ENCODE data around the gene TAF11. TPM values are rescaled to one million over a fixed set of nuclear protein-coding genes. Genes with fewer than 3 reads are reported as not detected.
"Not testable (repeated sequence)": the region's sequence is repeated elsewhere in the genome, so short reads cannot be mapped to it uniquely, and the experiment has no call there.

The TAF11 gene
- total RNA-seq, 1 donor: 21.4 TPM

- no peaks in the 10 kb centered on the region for H3K27me3 ChIP-seq (ENCODE audit: insufficient read depth, low read length)
- H3K9me3 ChIP-seq (ENCODE audit: low read depth, low read length): no peaks in the 10 kb centered on the region
- peaks cover 15% of the 10 kb centered on the region for H3K4me1 ChIP-seq (ENCODE audit: insufficient read depth, low read length)
- no peak overlapping the region for H3K4me3 ChIP-seq (ENCODE audit: low read length)
These were observed 26.5 kb upstream of the TAF11 start for GRCh38 chr6:34914358-34914757.

- Histone ChIP-seq H3K9me3 (ENCODE audit: low read depth, low read length) (no peaks in the 10 kb centered on the region), H3K4me1 (ENCODE audit: insufficient read depth, low read length) (peaks cover 15% of the 10 kb centered on the region), H3K27me3 (ENCODE audit: insufficient read depth, low read length) (no peaks in the 10 kb centered on the region), H3K4me3 (ENCODE audit: low read length) (no peak overlapping the region)
These were observed 25.0 kb upstream of the TAF11 start for GRCh38 chr6:34912715-34913464.

DNA sequence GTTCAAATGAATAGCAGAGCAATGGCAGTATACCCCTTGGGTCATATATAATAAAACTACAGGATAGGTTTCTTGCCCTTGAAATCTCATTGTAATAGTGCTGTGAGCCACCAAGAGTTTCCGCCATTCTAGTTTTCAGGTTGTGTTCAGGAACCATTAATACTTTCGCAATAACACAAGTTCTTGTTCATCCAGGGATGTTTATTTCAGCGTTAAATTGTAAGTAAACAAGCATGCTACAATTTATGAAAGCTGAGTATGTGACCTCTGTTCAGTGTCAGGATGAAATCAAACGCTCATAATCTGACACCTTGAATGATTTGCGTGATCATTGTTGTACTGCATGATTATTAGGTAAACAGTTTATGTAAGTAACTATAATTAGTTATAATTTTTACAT is 24.0 kb upstream of the TAF11 start:
- peaks cover 15% of the 10 kb centered on the region for H3K4me1 ChIP-seq (ENCODE audit: insufficient read depth, low read length)
- no peaks in the 10 kb centered on the region for H3K9me3 ChIP-seq (ENCODE audit: low read depth, low read length)
- H3K4me3 ChIP-seq (ENCODE audit: low read length): no peak overlapping the region
- H3K27me3 ChIP-seq (ENCODE audit: insufficient read depth, low read length): no peaks in the 10 kb centered on the region

GRCh38 chr6:34909320-34909883 is 21.6 kb upstream of the TAF11 start:
- no peaks in the 10 kb centered on the region for H3K27me3 ChIP-seq (ENCODE audit: insufficient read depth, low read length)
- H3K4me3 ChIP-seq (ENCODE audit: low read length): no peak overlapping the region
- peaks cover 15% of the 10 kb centered on the region for H3K4me1 ChIP-seq (ENCODE audit: insufficient read depth, low read length)
- no peaks in the 10 kb centered on the region for H3K9me3 ChIP-seq (ENCODE audit: low read depth, low read length)

- H3K4me3 ChIP-seq (ENCODE audit: low read length): no peak overlapping the region
- H3K4me1 ChIP-seq (ENCODE audit: insufficient read depth, low read length): peaks cover 15% of the 10 kb centered on the region
- no peaks in the 10 kb centered on the region for H3K27me3 ChIP-seq (ENCODE audit: insufficient read depth, low read length)
- H3K9me3 ChIP-seq (ENCODE audit: low read depth, low read length): no peaks in the 10 kb centered on the region
These were observed 20.4 kb upstream of the TAF11 start for GRCh38 chr6:34908194-34908593.

GRCh38 chr6:34906826-34907225 is 19.0 kb upstream of the TAF11 start:
- no peaks in the 10 kb centered on the region for H3K9me3 ChIP-seq (ENCODE audit: low read depth, low read length)
- H3K4me3 ChIP-seq (ENCODE audit: low read length): no peak overlapping the region
- peaks cover 5% of the 10 kb centered on the region for H3K4me1 ChIP-seq (ENCODE audit: insufficient read depth, low read length)
- no peaks in the 10 kb centered on the region for H3K27me3 ChIP-seq (ENCODE audit: insufficient read depth, low read length)

- no peak overlapping the region for H3K4me3 ChIP-seq (ENCODE audit: low read length)
- no peaks in the 10 kb centered on the region for H3K4me1 ChIP-seq (ENCODE audit: insufficient read depth, low read length)
- H3K27me3 ChIP-seq (ENCODE audit: insufficient read depth, low read length): no peaks in the 10 kb centered on the region
- H3K9me3 ChIP-seq (ENCODE audit: low read depth, low read length): no peaks in the 10 kb centered on the region
These were observed 17.3 kb upstream of the TAF11 start for GRCh38 chr6:34904990-34905613.

GRCh38 chr6:34901930-34902329 is 14.1 kb upstream of the TAF11 start:
- Histone ChIP-seq H3K4me1 (ENCODE audit: insufficient read depth, low read length) (no peaks in the 10 kb centered on the region), H3K27me3 (ENCODE audit: insufficient read depth, low read length) (no peaks in the 10 kb centered on the region), H3K4me3 (ENCODE audit: low read length) (no peak overlapping the region), H3K9me3 (ENCODE audit: low read depth, low read length) (no peaks in the 10 kb centered on the region)

GRCh38 chr6:34900321-34901031 is 12.6 kb upstream of the TAF11 start:
- Histone ChIP-seq H3K27me3 (ENCODE audit: insufficient read depth, low read length) (no peaks in the 10 kb centered on the region), H3K4me1 (ENCODE audit: insufficient read depth, low read length) (no peaks in the 10 kb centered on the region), H3K9me3 (ENCODE audit: low read depth, low read length) (no peaks in the 10 kb centered on the region), H3K4me3 (ENCODE audit: low read length) (no peak overlapping the region)

DNA sequence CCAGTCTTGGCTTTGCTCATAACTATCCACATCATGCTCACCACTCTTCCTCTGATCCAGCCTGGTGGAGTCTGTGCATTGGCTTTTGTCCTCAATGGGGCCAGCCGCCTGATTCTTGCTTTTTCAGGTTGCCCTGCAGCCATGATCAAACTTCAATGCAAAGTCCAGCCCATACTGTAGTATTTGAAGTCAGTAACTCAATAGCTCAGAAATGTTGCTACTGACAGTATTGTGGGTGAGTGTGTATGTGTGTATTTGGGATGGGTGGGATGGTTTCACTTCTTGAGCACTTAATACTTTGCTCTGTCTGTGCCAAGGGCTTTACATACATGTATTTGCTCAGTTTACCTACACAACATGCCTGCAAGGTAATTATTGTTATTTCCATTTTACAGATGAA is 11.9 kb upstream of the TAF11 start:
- not testable (repeated sequence) for H3K4me3 ChIP-seq (ENCODE audit: low read length); H3K4me1 ChIP-seq (ENCODE audit: insufficient read depth, low read length); H3K9me3 ChIP-seq (ENCODE audit: low read depth, low read length); H3K27me3 ChIP-seq (ENCODE audit: insufficient read depth, low read length)

GRCh38 chr6:34897716-34898115 is 9.9 kb upstream of the TAF11 start:
- Histone ChIP-seq H3K4me3 (ENCODE audit: low read length) (no peak overlapping the region), H3K4me1 (ENCODE audit: insufficient read depth, low read length) (no peaks in the 10 kb centered on the region), H3K27me3 (ENCODE audit: insufficient read depth, low read length) (no peaks in the 10 kb centered on the region), H3K9me3 (ENCODE audit: low read depth, low read length) (no peaks in the 10 kb centered on the region)

DNA sequence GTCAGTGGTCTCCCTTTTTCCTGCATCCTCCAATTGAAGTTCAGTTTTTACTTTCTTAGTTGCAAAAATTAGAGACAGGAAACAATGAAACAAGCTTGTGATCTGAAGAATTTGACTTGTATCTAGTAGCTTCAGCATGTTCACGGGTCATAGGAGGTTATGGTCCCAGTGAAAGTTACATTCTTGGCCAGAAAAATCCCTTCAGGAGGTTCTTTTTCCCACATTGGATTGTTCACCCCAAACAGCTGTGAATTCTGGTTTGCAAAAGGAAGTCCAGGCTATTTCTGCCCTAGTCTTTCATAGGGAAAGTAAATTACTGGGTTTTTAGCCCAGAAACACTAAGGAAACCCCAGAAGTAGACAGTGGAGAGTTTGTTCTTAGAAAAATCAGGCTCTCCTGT is 9.3 kb upstream of the TAF11 start:
- Histone ChIP-seq H3K4me3 (ENCODE audit: low read length) (no peak overlapping the region), H3K27me3 (ENCODE audit: insufficient read depth, low read length) (no peaks in the 10 kb centered on the region), H3K9me3 (ENCODE audit: low read depth, low read length) (no peaks in the 10 kb centered on the region), H3K4me1 (ENCODE audit: insufficient read depth, low read length) (no peaks in the 10 kb centered on the region)

DNA sequence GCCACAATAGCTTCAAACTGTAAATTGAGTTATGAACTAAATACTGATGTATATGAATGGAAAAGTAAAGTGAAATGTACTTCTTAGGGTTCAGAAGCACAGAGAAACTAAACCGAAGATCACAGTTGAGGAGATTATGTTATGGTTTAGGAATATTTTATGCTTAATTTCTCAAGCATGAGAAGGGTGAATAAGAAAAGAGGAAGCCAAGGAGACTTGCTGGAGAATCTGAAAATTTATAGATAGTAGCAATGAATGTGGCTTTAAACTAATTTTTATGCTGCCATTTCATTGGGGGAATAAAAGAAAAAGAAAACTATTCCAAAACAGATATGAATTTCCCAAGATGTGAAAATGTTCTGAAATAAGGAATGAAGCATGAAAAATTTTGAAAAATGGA is 6.9 kb upstream of the TAF11 start:
- Histone ChIP-seq H3K9me3 (ENCODE audit: low read depth, low read length) (no peaks in the 10 kb centered on the region), H3K4me1 (ENCODE audit: insufficient read depth, low read length) (peaks cover 20% of the 10 kb centered on the region), H3K27me3 (ENCODE audit: insufficient read depth, low read length) (no peaks in the 10 kb centered on the region), H3K4me3 (ENCODE audit: low read length) (no peak overlapping the region)

DNA sequence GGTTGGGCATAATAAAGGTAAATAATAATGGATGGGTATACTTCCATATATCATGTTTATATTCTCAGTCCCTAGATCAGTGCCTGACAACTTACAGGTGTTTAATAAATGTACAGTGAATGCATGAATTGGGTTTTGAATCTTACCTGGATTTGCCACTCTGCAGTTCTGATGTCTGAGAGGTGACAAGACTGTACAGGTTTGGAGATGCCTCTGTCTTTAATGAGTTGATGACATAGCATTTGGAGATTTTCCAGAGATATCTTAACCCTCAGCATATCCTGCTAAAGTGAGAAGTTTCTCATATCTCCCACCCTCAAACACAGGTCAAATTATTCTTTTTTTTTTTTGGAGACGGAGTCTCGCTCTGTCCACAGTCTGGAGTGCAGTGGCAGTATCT is 3.5 kb upstream of the TAF11 start:
- Histone ChIP-seq H3K4me1 (ENCODE audit: insufficient read depth, low read length) (peaks cover 36% of the 10 kb centered on the region), H3K27me3 (ENCODE audit: insufficient read depth, low read length) (no peaks in the 10 kb centered on the region), H3K9me3 (ENCODE audit: low read depth, low read length) (no peaks in the 10 kb centered on the region), H3K4me3 (ENCODE audit: low read length) (no peak overlapping the region)

DNA sequence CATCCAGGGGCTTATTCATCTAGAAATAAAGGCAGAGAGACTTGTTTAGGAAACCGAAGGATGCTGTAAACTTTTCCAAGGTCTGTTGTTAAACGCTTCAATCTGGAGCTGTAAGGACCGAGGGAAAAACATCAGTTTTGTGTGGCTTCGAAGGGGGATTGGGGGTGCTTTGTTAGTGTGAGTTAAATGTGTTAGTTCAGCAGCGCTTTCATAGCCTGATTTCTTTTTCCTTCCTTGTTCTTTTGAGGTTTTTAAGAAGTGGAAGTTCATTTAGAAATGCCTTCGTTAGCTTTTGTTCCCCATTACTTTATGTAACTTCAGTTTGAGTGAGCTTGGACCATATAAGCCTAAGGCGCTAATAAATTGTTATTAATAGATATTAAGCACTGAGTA is 2.7 kb upstream of the TAF11 start:
- Histone ChIP-seq H3K9me3 (ENCODE audit: low read depth, low read length) (no peaks in the 10 kb centered on the region), H3K4me1 (ENCODE audit: insufficient read depth, low read length) (peaks cover 44% of the 10 kb centered on the region), H3K27me3 (ENCODE audit: insufficient read depth, low read length) (no peaks in the 10 kb centered on the region), H3K4me3 (ENCODE audit: low read length) (peak overlapping the region; percentile 96)
